Tibial artery (tissue), 4 donors: ENCODE data around the gene TMPRSS9.

Source experiments
- DNase-seq, 2 donors: peaks; one replicate each; pipeline ENCODE4 v3.0.0-alpha.2; 2019
- H3K27ac ChIP-seq, 2 donors: fragments of 200-600 bp; sonication (generic) in 1 of 2; 1 replicate in 1 of 2; 2 replicates in 1 of 2; pipeline ENCODE4 v1.5.1; 2018 to 2019; ENCODE audit warnings: mild to moderate bottlenecking in 1 of 2
- H3K27me3 ChIP-seq, 2 donors: fragments of 200-600 bp; sonication (generic) in 1 of 2; one replicate each; pipeline versions ENCODE4 v1.5.1 to v1.6.0; 2016 to 2019
- H3K36me3 ChIP-seq, 3 donors: fragments of 200-600 bp; sonication (generic) in 2 of 3; one replicate each; pipeline ENCODE4 v1.5.1; 2016 to 2019; ENCODE audit warnings: mild to moderate bottlenecking in 2 of 3
- H3K4me1 ChIP-seq, 4 donors: fragments of 200-600 bp; sonication (generic) in 2 of 4; 1 replicate in 3 of 4; 2 replicates in 1 of 4; pipeline ENCODE4 v1.5.1; 2016 to 2019
- H3K4me3 ChIP-seq, 2 donors: fragments of 200-600 bp; sonication (generic) in 1 of 2; 1 replicate in 1 of 2; 2 replicates in 1 of 2; pipeline ENCODE4 v1.5.1; 2018 to 2019; ENCODE audit warnings: mild to moderate bottlenecking in 2 of 2
- H3K9me3 ChIP-seq, 3 donors: fragments of 200-600 bp; sonication (generic) in 1 of 3; one replicate each; pipeline ENCODE4 v1.5.1; 2016 to 2019
- CTCF ChIP-seq, 2 experiments: fragments of 200-600 bp in 1 of 2; fragments of 450-650 bp in 1 of 2; IDR thresholded peaks; one replicate each; pipeline ENCODE4 v1.5.1; 2017 to 2019; ENCODE audit warnings: antibody characterized with exemption in 2 of 2, mild to moderate bottlenecking in 1 of 2, moderate library complexity in 1 of 2
- intact Hi-C: fragments of 100-400 bp; cut with DNase I; formaldehyde crosslinking; loops from one replicate; pipeline ENCODE4 v1.15.0; 2023; ENCODE audit warnings: low total_unique reads

Gene TMPRSS9

DNA sequence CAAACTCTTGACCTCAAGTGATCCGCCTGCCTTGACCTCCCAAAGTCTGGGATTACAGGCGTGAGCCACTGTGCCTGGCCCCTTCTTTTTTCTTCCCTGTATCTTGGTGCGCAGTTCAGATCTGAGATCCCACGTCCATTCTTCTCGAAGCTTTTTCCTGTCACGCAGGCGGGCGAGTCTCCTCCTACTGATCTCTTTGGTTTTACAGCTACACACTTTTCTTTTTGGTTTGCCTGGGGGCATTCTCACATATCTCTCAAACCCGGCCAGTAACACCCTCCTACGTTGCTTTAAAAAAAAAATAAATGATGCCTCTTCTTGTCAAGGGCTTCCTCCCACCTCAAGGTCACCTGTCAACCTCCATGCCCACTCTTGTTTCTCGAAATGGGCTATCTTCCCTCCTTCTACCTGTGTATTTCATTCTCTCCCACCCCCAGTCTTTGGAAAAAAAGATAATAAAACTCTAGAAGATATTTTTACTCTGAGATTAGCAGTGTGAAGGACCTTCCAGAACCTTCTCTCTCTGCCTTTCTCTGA is 12.1 kb downstream of the TMPRSS9 start:
- Histone ChIP-seq H3K9me3 (peaks cover 0 to 6% (median 0%) of the 10 kb centered on the region in 3 donors), H3K36me3 (no peaks in the 10 kb centered on the region), H3K4me1 (no peaks in the 10 kb centered on the region), H3K27ac (no peak overlapping the region), H3K4me3 (no peak overlapping the region), H3K27me3 (peaks cover 0 to 71% of the 10 kb centered on the region in 2 donors)
- intact Hi-C loops, result loop anchor here (10.0 kb wide), 1 partner anchor 237 kb away; no protein-coding TSS in a partner anchor
- no peak for DNase-seq
- TF ChIP-seq CTCF (IDR thresholded peaks at IDR 0.05), result no peak

DNA sequence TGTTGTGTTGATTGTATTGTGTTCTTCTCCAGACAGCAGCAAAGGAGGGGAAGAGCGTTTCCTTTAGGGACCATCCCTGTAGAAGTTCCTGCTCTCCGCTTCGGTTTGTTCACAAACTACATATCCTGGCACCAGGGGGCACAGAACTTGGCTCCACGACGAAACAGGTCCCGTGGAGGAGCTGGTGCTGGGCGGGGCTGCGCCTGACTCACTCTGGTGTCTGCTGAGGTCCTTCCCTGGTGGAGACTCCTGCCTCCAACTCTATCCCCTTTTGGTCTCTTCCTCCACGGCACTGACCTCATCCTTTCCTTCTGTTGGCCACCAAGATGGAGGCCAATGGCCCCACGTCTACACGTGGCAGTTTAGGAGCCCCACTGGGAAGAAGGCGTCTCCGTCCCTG is 14.7 kb downstream of the TMPRSS9 start:
- Histone ChIP-seq H3K27ac (no peak overlapping the region), H3K36me3 (no peaks in the 10 kb centered on the region), H3K9me3 (peaks cover 0 to 4% (median 0%) of the 10 kb centered on the region in 3 donors), H3K4me1 (no peaks in the 10 kb centered on the region), H3K4me3 (no peak overlapping the region), H3K27me3 (peaks cover 0 to 65% of the 10 kb centered on the region in 2 donors)
- intact Hi-C loops, result loop anchor here (10.0 kb wide), 1 partner anchor 240 kb away; no protein-coding TSS in a partner anchor
- DNase-seq, result no peak
- no peak for TF ChIP-seq CTCF (IDR thresholded peaks at IDR 0.05)

- H3K36me3 ChIP-seq, result no peaks in the 10 kb centered on the region
- H3K27ac ChIP-seq, result no peak overlapping the region
- no peak for DNase-seq
- H3K27me3 ChIP-seq, result peaks cover 0 to 65% of the 10 kb centered on the region in 2 donors
- no peaks in the 10 kb centered on the region for H3K4me1 ChIP-seq
- peaks cover 0 to 4% (median 3%) of the 10 kb centered on the region in 3 donors for H3K9me3 ChIP-seq
- intact Hi-C loops, result loop anchor here (10.0 kb wide), 1 partner anchor 241 kb away; no protein-coding TSS in a partner anchor
- no peak for TF ChIP-seq CTCF (IDR thresholded peaks at IDR 0.05)
- H3K4me3 ChIP-seq, result no peak overlapping the region
Observed at GRCh38 chr19:2375353-2376121, 15.5 kb downstream of the TMPRSS9 start.

DNA sequence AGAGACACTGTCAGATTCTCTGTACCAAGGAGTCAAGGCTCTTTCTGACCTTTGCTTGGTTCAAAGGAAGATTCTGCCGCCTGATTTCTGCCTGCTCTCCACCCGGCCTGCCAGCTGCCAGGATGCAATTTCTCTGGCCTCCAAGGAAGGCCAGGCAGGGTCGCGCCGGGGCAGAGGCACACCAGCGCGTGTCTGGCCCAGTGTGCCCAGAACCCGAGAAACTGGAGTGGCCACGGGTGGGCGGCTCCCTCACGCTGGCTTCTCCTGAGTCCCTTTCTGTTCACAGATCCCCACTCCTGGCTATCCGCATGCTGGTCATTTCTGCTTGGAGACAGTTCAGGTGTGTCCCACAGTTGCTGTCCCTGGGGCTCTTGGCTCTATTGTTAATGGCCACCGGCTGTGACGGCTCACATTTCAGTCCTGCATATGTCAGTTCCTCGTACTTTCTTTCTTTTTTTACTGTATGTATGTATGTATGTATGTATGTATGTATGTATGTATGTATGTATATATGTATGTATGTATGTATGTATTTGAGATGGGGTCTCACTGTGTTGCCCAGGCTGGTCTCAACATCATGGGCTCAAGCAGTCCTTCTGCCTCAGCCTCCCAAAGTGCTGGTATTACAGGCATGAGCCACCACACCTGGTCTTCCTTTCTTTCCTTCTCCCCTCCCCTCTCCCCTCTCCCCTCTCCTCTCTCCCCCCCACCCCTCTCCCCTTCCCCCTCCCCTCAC is 16.9 kb downstream of the TMPRSS9 start:
- Histone ChIP-seq H3K9me3 (peaks cover 0 to 6% (median 5%) of the 10 kb centered on the region in 3 donors), H3K36me3 (no peaks in the 10 kb centered on the region), H3K27ac (no peak overlapping the region), H3K27me3 (peaks cover 0 to 65% of the 10 kb centered on the region in 2 donors), H3K4me3 (no peak overlapping the region), H3K4me1 (no peaks in the 10 kb centered on the region)
- no peak for TF ChIP-seq CTCF (IDR thresholded peaks at IDR 0.05)
- intact Hi-C loops, result loop anchor here (10.0 kb wide), 1 partner anchor 242 kb away; no protein-coding TSS in a partner anchor
- no peak for DNase-seq

DNA sequence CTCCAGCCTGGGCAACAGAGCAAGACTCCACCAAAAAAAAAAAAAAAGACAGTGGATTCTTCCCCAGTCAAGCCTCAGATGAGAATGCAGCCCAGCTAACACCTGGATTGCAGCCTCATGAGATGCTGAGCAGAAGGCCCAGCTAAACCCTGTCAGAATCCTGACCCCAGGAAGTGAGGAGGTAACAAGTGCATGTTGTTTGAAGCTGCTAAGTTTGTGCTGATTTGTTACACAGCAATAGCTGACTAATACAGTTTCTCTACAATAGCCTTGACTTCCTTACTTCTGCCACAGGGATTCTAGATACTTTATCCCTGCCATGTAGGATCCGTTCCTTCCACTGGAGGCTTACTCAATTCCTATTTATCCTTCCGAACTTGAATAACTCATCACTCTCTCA is 20.5 kb downstream of the TMPRSS9 start:
- no peak for DNase-seq
- H3K27ac ChIP-seq, result no peak overlapping the region
- H3K9me3 ChIP-seq, result peaks cover 0 to 6% (median 5%) of the 10 kb centered on the region in 3 donors
- no peak overlapping the region for H3K4me3 ChIP-seq
- intact Hi-C loops, result no loop called here
- peaks cover 0 to 68% of the 10 kb centered on the region in 2 donors for H3K27me3 ChIP-seq
- H3K36me3 ChIP-seq, result no peaks in the 10 kb centered on the region
- no peak for TF ChIP-seq CTCF (IDR thresholded peaks at IDR 0.05)
- peaks cover 0 to 7% (median 0%) of the 10 kb centered on the region in 4 donors for H3K4me1 ChIP-seq
